HG03064 (cell line): ENCODE data around the gene ARHGEF28.

ENCODE experiments used
- ATAC-seq: cut with Tn5 transposase; IDR thresholded peaks from one replicate; pipeline ENCODE4 v1.9.1; 2021; ENCODE audit warnings: low read depth; ENCODE audit not compliant: unreplicated experiment

Gene ARHGEF28

DNA sequence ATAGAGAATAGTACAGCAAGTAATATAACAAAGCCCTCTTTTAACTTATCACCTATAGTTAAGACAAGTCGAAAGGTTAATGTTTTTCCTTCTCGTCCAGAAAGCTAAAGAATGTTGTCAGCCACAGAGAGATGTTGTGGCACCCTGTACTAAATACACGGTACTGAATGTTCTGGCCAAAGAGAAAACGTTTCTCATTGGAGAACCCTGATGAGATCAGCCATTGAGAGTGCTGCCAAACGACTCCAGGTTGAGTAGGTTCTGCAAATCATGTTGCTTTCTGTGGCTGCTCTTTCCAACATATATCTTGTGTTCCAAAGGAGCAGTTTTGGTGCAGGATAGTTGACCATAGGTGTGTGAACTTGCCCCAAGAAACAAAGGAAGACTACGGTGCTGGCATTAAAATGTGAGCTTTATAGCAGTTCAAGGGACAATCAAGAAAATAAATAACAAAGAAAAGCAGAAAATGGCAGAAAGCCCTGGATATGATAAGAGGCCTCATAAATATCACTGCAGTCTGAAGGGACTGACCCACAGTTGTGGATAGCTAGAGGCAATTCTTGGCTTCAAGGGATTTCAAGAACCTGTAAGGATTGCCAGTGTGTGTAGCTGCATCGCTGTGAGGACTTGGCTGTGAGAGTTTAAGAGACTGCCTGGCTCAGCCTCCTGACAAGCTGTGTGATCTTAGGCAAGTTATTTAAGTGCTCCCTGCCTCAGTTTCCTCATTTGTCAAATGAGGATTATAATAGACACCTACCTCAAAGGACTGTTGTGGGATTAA, 102.7 kb downstream of the ARHGEF28 start:
- no peak for ATAC-seq

DNA sequence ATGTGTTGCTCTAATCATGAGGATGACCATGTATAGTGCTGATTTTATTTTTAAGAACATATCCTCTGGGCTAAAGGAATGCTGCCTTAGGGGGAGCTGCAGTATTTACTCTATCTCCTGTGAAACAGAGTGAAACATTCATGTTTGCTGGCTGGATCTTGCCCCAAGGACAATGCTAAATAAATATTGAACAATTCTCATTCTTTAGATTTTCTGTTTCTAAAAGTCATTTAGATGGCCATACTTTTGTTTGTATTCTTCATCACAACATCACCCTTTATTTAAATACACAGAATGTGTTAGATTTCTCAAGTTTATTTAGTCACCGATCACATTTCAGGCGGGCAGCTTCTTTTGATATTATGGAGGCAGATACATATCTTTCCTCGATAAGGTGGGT, 103.3 kb downstream of the ARHGEF28 start:
- ATAC-seq = no peak

DNA sequence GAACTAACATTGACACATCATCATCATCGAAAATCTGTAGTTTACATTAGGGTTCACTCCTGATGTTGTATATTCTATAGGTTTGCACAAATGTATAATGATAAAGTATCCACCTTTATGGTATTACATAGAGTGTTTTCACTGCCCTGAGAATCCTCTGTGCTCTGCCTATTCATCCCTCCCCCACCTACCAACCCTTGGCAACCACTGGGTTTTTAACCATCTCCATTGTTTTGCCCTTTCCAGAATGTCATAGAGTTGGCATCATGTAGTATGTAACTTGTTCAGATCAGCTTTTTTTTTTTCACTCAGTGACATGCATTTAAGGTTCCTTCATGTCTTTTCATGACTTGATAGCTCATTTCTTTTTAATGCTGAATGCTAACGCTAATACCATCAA, 106.0 kb downstream of the ARHGEF28 start:
- no peak for ATAC-seq

DNA sequence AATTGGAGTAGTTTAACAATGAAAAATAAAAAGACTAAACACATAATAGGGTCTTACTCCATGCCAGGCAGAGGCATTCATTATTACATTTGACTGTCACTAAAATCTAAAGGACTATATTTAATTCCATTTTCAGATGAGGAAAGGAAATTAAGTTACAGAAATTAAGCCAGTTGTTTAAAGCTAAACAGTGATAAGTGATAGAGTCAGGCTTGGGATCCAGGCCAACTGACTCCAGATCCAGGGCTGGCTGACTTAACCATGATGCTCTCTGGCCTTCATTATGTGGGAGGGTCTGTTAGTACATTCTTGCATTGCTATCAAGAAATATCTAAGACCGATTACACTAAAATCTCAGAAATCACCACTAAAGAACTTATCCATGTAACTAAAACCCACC, 107.2 kb downstream of the ARHGEF28 start:
- no peak for ATAC-seq

DNA sequence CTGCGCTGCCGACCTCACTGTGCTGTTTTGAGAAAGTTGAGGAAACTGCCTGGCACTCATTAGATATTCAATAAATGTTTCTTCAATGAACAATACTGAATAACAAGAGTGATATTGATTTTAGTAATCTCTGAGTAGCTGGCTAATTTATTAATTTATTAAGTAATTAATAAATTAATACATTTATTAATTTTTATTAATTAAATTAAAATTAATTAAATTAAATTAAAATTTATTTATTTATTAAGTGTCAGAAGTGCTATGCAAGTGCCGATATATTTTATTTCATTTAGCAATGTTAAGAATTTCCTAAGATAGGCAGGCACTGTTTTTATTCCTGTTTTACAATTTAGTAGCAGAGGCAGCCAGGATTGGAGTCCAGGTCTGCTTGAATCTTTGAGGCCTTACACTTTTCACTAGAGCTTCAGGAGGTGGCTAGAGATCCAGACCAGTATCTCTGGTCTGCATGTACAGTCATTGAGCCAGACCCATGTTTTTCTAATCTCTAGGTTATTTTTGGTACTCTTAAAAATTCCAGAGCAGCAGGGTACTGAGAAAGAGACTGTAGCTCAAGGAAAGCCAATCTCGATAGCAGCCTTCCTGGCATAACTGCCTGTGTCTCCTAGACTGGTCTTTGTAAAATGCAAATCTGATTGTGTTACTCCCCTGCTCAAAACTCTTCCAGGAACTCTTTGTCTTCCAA, 109.2 kb downstream of the ARHGEF28 start:
- no peak for ATAC-seq

DNA sequence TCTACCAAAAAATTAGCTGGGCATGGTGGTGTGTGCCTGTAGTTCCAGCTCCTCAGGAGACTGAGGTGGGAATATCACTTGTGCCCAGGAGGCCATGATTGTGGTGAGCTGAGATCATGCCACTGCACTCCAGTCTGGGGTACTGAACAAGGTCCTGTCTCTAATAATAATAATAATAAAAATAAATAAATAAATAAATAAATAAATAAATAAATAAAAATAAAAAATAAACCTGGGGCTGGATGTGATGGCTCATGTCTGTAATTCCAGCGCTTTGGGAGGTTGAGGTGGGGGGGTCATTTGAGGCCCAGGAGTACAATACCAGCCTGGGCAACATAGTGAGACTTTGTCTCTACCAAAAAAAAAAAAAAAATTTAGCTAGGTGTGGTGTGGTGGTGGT, 113.7 kb downstream of the ARHGEF28 start:
- no peak for ATAC-seq

DNA sequence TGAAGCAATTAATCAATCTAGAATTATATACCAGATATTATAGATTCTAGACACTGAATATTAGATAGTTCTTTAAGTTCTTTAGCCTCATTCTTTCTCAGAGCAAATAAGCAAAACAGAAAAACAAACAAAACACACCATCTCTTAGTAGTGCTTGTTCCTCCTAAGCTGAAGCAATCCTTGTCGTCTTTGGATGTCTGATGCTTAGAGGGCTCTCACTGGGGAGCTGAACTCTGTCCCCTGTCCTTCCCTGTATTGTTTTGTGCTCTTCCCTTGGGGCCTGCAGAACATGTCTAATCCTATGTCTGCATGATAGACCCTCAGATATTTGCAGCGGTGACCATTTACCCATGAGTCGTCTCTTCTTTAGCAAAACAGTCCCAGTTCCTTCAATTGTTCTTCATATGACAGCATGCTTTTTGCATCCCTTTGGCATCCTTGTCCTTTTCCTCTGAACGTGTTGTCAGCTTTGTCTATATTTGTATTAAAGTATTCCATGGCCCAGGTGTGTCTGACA, 114.3 kb downstream of the ARHGEF28 start:
- no peak for ATAC-seq

DNA sequence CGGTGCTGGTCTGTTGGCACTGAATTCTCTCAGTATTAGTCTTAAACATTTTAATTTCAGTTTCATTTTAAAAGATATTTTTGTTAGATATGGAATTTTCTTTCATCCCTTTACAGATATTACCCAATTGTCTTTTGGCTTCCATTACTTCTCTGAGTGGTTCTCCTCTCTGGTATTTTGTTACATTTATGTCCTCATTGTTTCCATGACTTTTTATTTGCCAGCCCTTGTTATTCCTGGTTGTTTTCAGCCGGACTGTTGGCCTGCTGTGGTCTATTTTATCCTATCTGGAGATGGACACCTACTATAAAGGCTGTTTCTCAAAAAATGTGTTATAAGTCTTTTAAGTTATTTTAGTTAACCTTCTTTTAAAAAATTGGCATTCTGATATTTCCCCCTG, 117.2 kb downstream of the ARHGEF28 start:
- no peak for ATAC-seq

DNA sequence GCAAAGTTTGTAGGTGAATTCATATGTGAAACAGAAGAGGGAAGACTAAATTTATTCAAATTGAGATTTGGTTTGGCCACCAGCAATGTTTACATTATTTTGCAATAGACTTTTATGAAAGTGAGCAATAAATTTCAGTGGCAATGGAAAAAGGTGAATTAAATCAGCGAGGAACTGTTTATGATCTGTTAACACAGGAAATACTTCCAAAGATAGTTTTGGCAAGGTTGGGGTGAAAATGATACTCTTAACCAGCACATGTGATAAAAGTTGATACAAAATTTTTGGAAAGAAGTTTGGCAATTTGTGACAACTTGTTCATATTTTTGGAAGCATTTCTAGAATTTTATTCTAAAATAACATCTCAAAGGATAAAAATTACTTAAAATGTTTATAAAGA, 119.8 kb downstream of the ARHGEF28 start:
- ATAC-seq = no peak

DNA sequence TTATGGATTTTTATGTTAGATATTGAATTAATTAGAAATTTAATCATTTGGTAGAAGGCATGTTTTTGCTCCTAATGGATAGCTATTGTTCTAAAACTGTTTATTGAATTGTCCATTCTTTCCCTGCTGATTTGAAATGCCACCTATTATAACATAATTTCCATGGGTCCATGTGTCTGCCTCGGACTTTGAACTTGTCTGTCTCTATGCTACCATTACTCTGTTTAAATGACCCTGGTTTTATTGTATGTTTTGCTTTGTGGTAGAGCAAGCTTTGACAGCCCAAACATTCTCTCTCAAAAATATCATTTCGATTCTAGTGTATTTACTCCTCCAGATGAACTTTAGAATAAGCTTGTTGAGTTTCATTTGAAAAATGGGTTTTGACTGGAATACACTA, 120.6 kb downstream of the ARHGEF28 start:
- ATAC-seq = no peak

DNA sequence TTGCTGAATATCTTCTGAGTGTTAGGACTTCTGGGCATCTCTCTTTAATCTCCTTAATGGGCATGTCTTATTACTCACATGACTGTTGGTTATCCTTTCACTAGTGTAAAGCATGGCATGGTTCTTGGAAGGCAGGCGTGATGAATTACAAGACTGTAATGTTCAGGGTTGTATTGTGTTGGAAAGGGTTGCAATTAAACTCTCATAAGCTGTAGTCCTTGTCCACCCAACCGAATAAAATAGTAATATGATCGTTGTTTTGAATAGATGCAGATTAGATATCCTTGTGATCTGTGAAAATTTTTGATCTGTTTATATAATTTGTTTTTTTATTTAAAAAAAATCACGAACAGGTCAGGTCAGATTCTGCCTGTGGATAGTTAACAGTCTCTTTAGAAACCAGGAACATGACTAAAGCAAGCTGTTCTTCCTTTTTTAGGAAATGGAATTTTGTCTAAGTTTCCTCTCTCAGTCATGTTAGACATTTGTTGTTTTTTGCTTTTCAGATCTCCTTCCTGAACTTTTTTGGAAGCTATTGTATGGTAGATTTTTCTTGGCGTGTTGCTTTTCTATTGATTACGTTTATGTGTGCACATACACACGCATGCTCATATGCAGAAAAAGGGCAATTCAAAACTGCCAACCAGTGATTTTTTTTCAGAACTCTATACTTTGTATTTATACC, 121.8 kb downstream of the ARHGEF28 start:
- ATAC-seq = no peak

DNA sequence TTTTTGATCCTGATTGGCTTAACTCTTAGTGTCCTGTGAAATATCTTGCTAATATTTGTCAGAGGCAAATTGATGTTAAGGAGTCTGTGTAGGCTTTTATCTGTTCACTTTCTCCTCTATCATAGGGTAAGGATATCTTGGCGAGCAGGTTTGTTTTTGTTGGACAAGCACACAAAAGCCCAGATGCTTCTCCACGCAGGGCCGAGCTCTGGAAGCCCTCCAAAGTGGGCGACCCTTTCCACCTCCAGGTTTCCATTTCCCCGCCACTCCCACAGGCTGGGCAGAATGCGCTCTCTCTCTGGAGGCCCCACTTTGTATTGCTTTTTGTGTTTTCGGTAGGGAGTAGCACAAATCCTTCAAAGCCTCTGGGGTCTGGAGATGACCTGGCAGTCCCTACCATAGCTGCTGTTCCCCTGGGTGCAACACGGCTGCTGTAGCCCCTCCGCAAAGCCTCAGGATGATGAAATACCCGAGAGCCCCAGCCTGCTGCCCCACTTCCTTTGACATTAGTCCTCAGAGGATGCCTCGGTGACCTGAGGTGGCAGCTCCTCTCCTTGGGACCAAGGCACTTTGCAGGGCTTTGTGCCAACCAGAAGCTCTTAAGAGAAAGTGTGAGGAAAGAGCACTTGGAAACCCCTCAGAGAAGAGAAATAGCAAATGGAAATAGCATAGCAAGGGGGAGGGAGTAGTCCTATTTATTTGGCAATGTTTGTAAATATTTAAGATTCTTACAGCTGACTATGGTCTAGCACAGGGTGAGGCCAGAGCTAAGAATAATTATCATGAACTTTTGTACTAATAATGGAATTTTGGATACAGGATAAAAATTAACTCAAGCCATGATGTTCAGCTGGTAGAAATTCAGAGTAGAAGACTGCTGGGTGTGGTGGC, 122.8 kb downstream of the ARHGEF28 start:
- ATAC-seq = no peak

DNA sequence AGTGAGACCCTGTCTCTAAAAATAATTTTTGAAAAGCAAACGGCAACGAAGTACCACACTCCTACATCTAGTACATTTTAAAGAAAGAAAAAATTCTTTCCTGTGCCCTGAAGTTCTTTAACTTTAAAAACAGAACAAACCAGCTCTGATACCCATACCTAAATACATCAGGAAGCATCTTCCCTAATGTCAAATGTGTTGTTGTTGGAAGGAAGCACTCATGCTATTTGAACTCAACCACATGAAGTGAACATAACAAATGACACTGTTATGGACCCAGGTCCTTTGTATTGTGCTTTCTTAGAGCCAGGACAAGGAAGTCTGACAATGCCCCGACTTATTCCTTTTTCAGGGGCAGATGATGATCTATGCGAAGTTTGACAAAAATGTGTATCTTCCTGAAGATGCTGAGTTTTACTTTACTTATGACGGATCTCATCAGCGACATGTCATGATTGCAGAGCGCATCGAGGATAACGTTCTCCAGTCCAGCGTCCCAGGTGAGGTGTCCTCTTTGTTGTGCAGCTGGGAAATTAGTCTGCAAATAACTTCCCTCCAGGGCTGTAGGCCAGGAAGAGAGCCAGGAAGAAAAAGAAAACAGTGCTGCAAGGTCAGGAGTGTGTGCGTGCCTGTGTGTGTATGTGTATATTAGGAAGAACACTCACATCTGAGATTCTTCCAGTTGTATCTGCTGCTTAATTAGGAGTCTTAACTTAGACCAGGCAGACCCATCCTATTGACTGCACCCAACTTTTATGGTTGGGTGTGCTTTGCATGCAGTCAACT, 123.7 kb downstream of the ARHGEF28 start:
- no peak for ATAC-seq

DNA sequence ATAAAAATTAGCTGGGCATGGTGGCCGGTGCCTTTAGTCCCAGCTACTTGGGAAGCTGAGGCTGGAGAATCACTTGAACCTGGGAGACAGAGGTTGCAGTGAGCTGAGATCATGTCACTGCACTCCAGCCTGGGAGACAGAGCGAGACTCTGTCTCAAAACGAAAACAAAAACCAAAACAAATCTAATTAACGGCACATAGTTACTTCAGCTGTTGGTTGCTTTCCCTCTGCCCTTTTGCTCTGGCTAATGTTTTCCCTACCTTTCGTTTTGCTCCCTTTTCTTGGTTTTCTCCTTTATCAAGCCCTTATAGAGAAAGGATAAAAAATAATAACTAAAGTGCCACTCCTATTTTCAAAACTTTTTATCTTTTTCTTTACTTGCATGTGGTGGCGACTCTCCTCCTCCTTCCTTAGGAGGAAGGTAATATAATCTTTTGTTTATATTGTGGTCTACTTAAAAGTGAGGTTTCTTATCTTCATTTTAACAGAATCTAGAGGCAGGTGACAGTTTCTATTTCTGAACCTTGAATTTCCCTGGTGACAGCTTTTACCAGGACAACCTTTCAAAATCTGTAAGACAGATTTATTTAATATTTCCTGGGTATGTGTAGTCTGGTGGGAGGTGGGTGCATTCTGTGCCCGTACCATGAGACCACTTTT, 125.4 kb downstream of the ARHGEF28 start:
- no peak for ATAC-seq

DNA sequence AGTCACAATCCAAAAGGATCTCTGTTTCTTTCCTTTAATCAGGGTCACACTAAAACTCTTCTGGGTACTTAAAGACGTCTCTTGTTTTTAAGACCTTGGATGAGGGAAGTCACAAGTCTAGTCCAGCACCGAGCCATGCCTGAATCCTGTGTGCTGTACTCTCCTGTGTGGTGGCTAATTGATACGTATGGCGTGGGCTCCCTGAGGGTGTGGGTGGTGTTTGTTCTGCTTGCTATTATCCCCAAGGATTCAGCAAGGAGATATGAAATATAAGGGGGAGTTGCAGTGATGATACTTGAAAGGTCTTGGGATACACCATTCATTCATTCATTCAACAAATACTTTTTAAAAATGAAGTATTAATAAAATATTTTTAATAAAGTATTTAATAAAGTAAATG, 128.3 kb downstream of the ARHGEF28 start:
- ATAC-seq = no peak

DNA sequence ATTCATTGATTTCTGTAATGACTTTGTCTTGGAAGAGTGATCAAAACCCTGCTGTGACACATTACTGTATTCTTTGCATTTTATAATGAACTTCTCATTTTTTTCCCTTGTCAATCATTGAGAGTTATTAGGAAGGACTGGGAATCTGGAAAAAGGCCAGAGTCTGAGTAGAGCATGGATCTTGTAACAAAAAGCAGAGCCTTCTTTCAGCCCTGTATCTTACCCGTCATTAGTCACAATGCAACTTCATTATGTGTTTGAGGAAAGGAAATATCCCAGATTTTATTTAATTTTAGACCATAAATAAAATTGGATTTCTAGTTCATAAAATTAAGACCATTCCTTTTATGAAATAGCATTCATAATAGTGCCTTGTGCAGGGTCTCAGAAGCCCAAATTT, 131.4 kb downstream of the ARHGEF28 start:
- no peak for ATAC-seq

DNA sequence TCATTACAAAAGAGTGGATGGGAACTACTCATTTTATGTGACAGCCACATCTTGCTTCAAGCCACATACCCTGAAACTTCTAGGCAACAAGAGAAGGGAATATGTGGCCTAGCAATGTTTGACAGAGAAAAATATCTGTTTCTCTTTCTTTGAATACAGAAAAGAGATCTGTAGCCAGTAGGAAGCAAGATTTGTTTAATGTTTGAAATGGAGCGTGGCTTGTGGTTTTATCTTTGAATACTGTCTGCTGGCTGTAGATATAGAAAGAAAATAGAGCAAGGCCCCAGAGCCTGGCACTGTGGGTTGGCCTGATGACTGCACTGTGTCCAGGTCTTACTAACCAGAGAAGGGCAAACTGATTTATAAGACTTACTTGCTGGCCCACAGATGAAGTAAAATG, 133.8 kb downstream of the ARHGEF28 start:
- ATAC-seq = no peak

DNA sequence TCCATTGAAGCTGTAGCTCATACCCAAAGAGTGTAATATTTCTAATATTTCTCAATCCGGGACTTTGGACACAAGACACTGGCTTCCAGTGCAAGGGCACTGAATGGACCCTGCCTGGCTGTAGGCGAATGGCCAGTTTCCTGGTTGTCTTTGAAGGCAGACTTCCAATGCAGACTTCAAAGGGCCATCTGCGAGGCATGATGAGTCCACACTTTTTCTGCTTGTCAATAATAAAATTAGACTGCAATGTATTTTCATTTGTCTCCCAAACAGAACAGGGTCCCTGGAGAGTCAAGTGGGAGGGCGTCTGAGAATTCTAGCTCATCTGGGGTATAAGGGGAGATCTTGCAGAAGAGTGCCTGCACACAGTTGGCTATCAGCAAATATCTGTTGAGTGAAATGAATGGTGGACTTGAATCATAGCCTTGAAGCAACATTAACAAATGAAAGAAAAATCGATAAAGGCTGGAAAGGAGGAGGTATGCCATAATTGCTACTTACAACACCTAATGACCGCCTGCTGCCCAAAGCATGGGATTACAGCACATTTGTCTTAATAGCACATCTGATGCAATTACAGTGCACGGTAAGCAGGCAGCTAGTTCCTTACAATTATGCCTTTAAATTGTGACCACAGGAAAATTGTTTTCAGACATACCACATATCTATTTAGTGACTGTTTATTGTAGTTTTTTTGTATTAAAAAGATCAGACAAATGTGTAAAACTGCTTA, 137.5 kb downstream of the ARHGEF28 start:
- ATAC-seq = no peak

DNA sequence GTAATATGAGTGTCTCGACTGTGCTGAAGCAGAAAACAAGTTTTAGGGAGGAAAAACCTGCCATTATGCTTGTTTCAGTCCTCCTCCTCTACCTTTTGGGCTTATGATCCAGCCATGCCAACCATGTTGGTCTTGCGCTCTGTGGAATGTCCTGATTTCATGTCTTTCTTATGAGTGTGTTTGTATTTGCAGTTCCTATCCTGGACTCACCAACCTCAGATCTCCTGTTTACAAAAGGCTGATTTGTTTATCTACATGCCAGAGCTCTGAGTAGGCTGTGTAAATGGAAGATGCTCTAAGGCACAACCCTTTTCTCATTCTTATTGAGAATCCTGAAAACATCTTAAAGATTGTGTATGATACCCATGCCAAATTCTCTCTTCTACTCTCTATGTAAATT, 138.6 kb downstream of the ARHGEF28 start:
- ATAC-seq = no peak
